Mucosa of stomach (tissue), 1 donor: ENCODE results near the gene FAM13B.
"Not testable (repeated sequence)": the region's sequence is repeated elsewhere in the genome, so short reads cannot be mapped to it uniquely, and the experiment has no call there.

Experiments used
- H3K27me3 ChIP-seq: one replicate; pipeline ENCODE4 v1.7.0; 2013; ENCODE audit warnings: mild to moderate bottlenecking, low read length; ENCODE audit not compliant: control insufficient read depth, insufficient read depth
- H3K36me3 ChIP-seq: one replicate; pipeline ENCODE4 v1.7.0; 2013; ENCODE audit warnings: low read length; ENCODE audit not compliant: control insufficient read depth, insufficient read depth
- H3K4me1 ChIP-seq: one replicate; pipeline ENCODE4 v1.7.0; 2013; ENCODE audit warnings: mild to moderate bottlenecking, low read length; ENCODE audit not compliant: control insufficient read depth, insufficient read depth
- H3K4me3 ChIP-seq: one replicate; pipeline ENCODE4 v1.7.0; 2013; ENCODE audit warnings: low read length
- H3K9ac ChIP-seq: one replicate; pipeline ENCODE4 v1.7.0; 2013; ENCODE audit warnings: mild to moderate bottlenecking, low read length, moderate library complexity
- H3K9me3 ChIP-seq: one replicate; pipeline ENCODE4 v1.7.0; 2013; ENCODE audit warnings: mild to moderate bottlenecking, low read length, moderate library complexity; ENCODE audit not compliant: control insufficient read depth
- donor health status: Pancreatic carcinoma.

Gene FAM13B

GRCh38 chr5:138000102-138000723, 32.7 kb downstream of the FAM13B start:
- no peak overlapping the region for H3K9ac ChIP-seq
- peaks cover 4% of the 10 kb centered on the region for H3K36me3 ChIP-seq
- H3K27me3 ChIP-seq, result no peaks in the 10 kb centered on the region
- no peaks in the 10 kb centered on the region for H3K4me1 ChIP-seq
- no peak overlapping the region for H3K4me3 ChIP-seq
- H3K9me3 ChIP-seq, result no peaks in the 10 kb centered on the region

GRCh38 chr5:137997726-137998213, 35.1 kb downstream of the FAM13B start:
- Histone ChIP-seq H3K36me3 (peaks cover 4% of the 10 kb centered on the region), H3K4me3 (no peak overlapping the region), H3K27me3 (no peaks in the 10 kb centered on the region), H3K9me3 (no peaks in the 10 kb centered on the region), H3K9ac (no peak overlapping the region), H3K4me1 (peaks cover 3% of the 10 kb centered on the region)

GRCh38 chr5:137995749-137996128, 37.1 kb downstream of the FAM13B start:
- H3K4me1 ChIP-seq, result peaks cover 3% of the 10 kb centered on the region
- no peaks in the 10 kb centered on the region for H3K9me3 ChIP-seq
- no peak overlapping the region for H3K4me3 ChIP-seq
- H3K36me3 ChIP-seq, result peaks cover 4% of the 10 kb centered on the region
- H3K27me3 ChIP-seq, result no peaks in the 10 kb centered on the region
- H3K9ac ChIP-seq, result no peak overlapping the region

- Histone ChIP-seq H3K36me3 (peaks cover 4% of the 10 kb centered on the region), H3K4me1 (peaks cover 3% of the 10 kb centered on the region), H3K4me3 (no peak overlapping the region)
Observed at GRCh38 chr5:137995077-137995748, 37.7 kb downstream of the FAM13B start.

GRCh38 chr5:137994556-137994955, 38.3 kb downstream of the FAM13B start:
- H3K9me3 ChIP-seq, result no peaks in the 10 kb centered on the region
- peaks cover 3% of the 10 kb centered on the region for H3K4me1 ChIP-seq
- H3K36me3 ChIP-seq, result peaks cover 2% of the 10 kb centered on the region
- no peaks in the 10 kb centered on the region for H3K27me3 ChIP-seq
- no peak overlapping the region for H3K4me3 ChIP-seq
- no peak overlapping the region for H3K9ac ChIP-seq

More at GRCh38 chr5:137995077-137995748, 37.7 kb downstream of the FAM13B start:
- Histone ChIP-seq H3K9ac (no peak overlapping the region), H3K27me3 (no peaks in the 10 kb centered on the region), H3K9me3 (no peaks in the 10 kb centered on the region)

GRCh38 chr5:137989419-137989818, 43.5 kb downstream of the FAM13B start:
- H3K36me3 ChIP-seq, result no peaks in the 10 kb centered on the region
- no peak overlapping the region for H3K9ac ChIP-seq
- H3K4me1 ChIP-seq, result peaks cover 3% of the 10 kb centered on the region
- H3K9me3 ChIP-seq, result no peaks in the 10 kb centered on the region
- no peaks in the 10 kb centered on the region for H3K27me3 ChIP-seq
- H3K4me3 ChIP-seq, result no peak overlapping the region

- Histone ChIP-seq H3K27me3 (no peaks in the 10 kb centered on the region), H3K36me3 (no peaks in the 10 kb centered on the region), H3K9me3 (no peaks in the 10 kb centered on the region), H3K4me3 (no peak overlapping the region), H3K9ac (no peak overlapping the region), H3K4me1 (no peaks in the 10 kb centered on the region)
Observed at GRCh38 chr5:137975208-137975607, 57.7 kb downstream of the FAM13B start.

- not testable (repeated sequence) for H3K9ac ChIP-seq
Observed at GRCh38 chr5:137970384-137970783, 62.5 kb downstream of the FAM13B start.

GRCh38 chr5:137960819-137961218, 72.1 kb downstream of the FAM13B start:
- H3K27me3 ChIP-seq, result no peaks in the 10 kb centered on the region
- no peaks in the 10 kb centered on the region for H3K36me3 ChIP-seq
- no peaks in the 10 kb centered on the region for H3K4me1 ChIP-seq
- H3K4me3 ChIP-seq, result no peak overlapping the region
- no peaks in the 10 kb centered on the region for H3K9me3 ChIP-seq
- H3K9ac ChIP-seq, result no peak overlapping the region

More at GRCh38 chr5:137970384-137970783, 62.5 kb downstream of the FAM13B start:
- not testable (repeated sequence) for H3K27me3 ChIP-seq, H3K9me3 ChIP-seq, H3K4me1 ChIP-seq, H3K4me3 ChIP-seq, H3K36me3 ChIP-seq

- Histone ChIP-seq H3K36me3 (no peaks in the 10 kb centered on the region), H3K4me1 (no peaks in the 10 kb centered on the region), H3K4me3 (no peak overlapping the region), H3K27me3 (no peaks in the 10 kb centered on the region), H3K9me3 (no peaks in the 10 kb centered on the region), H3K9ac (no peak overlapping the region)
Observed at GRCh38 chr5:137960141-137960540, 72.7 kb downstream of the FAM13B start.

- no peaks in the 10 kb centered on the region for H3K9me3 ChIP-seq
- H3K27me3 ChIP-seq, result no peaks in the 10 kb centered on the region
- no peaks in the 10 kb centered on the region for H3K36me3 ChIP-seq
- no peak overlapping the region for H3K4me3 ChIP-seq
- H3K9ac ChIP-seq, result no peak overlapping the region
- no peaks in the 10 kb centered on the region for H3K4me1 ChIP-seq
Observed at GRCh38 chr5:137959488-137959887, 73.4 kb downstream of the FAM13B start.

- Histone ChIP-seq H3K9ac (no peak overlapping the region), H3K4me3 (no peak overlapping the region), H3K36me3 (no peaks in the 10 kb centered on the region), H3K9me3 (no peaks in the 10 kb centered on the region), H3K4me1 (no peaks in the 10 kb centered on the region), H3K27me3 (no peaks in the 10 kb centered on the region)
Observed at GRCh38 chr5:137957948-137958347, 74.9 kb downstream of the FAM13B start.
